Left renal cortex interstitium (tissue), 4 donors: Measurements from ENCODE around the gene UTP25. TPM values are rescaled to one million over a fixed set of nuclear protein-coding genes. Genes with fewer than 3 reads are reported as not detected.

ENCODE experiments used
- DNase-seq, 4 donors: peaks; one replicate each; pipeline ENCODE4 v3.0.0-alpha.2; 2013; ENCODE audit warnings: low read depth in 4 of 4, low spot score in 2 of 4, missing footprints in 1 of 4
- polyA plus RNA-seq, 4 donors: library from polyadenylated mRNA; unstranded; fragments of 120-200 nt; gene quantifications; one replicate each; pipeline ENCODE4 v1.2.1, GENCODE V29; 2013; ENCODE audit not compliant: insufficient read length in 4 of 4

Gene UTP25
- polyA plus RNA-seq, 4 donors = 9.2 to 11.1 (median 10.8) TPM

DNA sequence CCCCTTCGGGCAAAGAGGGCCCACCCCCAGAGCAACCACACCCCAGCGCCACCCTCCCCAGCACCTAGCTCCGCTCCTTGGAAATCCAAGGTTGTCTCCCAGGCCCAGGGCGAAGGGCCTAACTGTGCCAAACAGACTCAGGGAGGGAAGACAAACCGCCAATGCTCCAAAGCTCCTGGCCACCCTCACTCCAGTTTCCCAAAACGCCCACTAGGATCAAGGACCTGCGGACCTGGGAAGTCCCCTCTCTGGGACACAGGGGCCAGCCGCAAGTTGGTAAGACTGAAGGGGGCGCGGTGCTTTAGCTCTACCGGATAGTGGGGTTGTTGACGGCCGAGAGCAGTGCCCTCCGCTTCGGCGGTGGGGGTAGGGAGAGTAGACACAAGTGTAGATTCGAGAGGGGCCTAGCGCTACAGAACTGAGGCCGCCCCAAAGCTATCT lies 22.4 kb upstream of the UTP25 start:
- no peak for DNase-seq

GRCh38 chr1:209805875-209806760 lies 21.7 kb upstream of the UTP25 start, which contains the start of gene IRF6:
TSS of gene IRF6 (minus strand) at chr1:209806142. CDS start at chr1:209801413, 4,729 bp downstream.
- DNase-seq = peak; percentile 53 to 82 (median 67)

DNA sequence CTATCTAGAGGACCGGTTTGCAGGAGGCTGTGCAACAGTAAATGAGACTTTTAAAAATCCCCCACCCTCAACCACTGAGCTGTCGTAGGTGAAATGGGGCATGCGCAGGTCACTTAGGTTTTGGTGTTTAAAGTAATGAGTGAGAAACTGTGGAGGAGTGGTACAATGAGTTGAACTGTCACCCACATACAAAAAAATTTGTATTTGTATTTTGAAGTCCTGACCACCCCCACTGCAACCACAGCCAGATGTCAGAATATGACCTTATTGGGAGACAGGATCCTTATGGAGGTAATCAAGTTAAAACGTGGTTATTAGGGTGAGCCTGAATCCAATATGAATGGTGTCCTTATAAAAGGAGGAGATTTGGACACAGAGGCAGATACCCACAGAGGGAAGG lies 20.3 kb upstream of the UTP25 start:
- DNase-seq = no peak

GRCh38 chr1:209808059-209808581 lies 19.7 kb upstream of the UTP25 start:
- DNase-seq = no peak

- no peak for DNase-seq
These were observed 18.2 kb upstream of the UTP25 start for GRCh38 chr1:209809611-209810010.

DNA sequence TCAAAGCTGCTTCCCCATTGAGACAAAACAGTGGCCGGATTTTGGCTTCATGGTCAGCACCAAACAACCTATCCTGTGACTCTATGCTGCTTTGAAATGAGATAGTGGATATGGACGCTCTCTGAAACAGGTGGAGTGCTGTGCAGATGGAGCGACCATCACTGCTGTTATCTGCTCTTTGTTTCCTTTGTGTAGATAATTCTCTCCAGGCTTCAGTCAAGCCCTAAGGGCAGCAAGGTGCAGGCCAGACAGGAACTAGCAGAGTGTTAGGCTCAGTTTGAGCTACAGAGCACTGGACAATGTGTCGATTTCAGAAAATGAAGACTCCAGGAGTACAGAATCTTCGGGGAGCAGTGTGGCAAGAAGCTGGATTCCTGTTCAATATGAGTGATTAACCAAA lies 17.0 kb upstream of the UTP25 start:
- no peak for DNase-seq

DNA sequence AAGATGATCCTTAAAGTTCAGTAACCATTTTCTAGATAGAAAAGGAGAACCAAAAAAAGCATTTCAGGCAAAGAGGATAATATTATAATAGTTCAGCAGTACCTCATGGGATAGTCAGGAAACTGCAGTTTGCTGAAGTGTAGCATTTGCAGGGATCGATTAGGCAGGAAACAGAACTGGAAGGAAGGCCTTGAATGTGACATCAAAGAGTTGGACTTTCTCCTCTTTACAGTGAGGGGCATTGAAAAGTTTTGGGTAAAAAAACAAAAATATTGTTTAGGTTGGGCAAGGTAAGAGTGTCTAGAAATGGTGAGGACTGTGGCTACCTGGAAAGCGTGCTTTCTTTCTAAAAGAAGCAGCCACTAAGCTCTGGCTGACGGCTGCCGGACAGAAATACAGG lies 13.9 kb upstream of the UTP25 start:
- no peak for DNase-seq

- no peak for DNase-seq
These were observed 12.3 kb upstream of the UTP25 start for GRCh38 chr1:209815490-209815889.

GRCh38 chr1:209815931-209816341 lies 11.8 kb upstream of the UTP25 start:
- no peak for DNase-seq

- DNase-seq = no peak
These were observed 10.8 kb upstream of the UTP25 start for GRCh38 chr1:209816923-209817322.

GRCh38 chr1:209817691-209818090 lies 10.1 kb upstream of the UTP25 start:
- no peak for DNase-seq

- DNase-seq = no peak
These were observed 8.7 kb upstream of the UTP25 start for GRCh38 chr1:209819058-209819457.

DNA sequence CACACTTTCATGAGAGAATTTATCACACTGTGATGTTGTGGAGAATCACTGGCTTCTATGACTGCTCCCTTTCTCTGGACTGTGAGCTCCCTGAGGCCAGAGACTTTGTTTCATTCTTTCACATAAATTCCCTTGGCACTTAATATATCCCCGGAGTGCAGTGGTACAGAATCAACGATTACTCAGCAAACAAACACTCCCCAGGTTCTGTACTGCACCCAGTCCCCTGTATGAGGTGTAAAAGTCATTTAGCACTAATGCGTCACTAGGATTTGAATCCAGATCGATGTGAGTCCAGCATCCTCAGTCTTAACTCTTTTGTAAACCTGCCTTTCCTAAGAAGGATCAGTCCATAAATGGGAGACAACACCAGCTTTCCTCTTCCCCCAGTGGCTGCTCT lies 6.8 kb upstream of the UTP25 start:
- no peak for DNase-seq

DNA sequence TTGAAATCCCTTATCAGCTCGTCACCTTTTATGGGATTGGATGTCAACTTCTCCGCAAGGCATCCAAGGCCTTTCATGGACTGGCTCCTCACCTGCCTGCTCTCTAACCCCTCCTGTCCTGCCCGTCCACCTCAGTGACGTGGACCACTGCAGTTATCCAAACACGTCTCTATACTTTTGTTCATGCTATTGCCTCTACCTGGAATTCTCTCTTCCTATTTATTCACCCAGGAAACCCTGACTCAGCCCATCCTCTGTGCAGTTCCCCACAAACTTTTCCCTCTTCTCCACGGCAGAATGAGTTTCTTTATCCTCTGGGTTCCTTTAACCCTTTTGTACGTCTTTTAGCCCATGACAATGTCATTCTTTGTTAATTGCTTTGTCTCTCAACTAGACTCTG lies 5.1 kb upstream of the UTP25 start:
- DNase-seq = no peak

GRCh38 chr1:209823143-209824041 lies 4.4 kb upstream of the UTP25 start:
- DNase-seq = peak in 1 of 4 donors; percentile 33

DNA sequence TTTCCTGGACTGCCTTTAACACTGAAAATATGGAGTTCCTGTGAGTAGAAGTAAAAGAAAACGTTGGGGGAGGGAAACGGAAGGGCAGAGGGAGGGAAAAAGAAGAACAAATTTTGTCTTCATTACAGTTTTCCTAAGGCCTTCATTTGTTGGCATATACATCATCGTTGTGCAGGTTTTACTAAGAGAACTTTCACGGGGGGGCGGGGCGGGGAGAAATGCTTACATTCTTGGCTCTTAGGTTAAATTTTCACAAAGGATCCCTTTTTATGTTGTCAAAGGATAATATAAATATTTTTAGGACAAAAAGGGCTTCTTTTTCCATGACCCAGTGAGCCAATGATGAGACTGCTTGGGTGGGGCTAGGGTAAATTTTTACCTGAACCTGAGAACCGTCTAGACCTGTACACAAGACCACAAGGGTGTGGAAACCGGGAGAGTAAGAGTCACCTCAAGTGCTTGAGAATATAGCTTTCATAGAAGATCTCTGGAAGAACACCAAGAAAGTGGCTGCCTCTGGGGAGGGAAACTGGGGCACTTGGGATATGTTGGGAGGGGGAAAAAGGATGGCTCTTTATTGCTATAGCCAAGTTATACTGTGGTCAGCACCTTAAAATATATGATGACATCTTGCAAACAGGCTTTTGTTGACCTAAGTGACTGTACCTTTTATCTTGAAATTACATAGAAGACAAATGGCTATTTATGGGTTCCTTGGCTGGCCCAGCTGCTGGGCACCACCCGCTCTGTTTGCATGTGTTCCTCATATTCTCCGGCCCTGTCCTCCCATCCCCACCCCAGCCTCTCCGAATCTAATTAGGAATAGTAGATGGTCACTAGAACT lies 2.0 kb upstream of the UTP25 start:
- DNase-seq = no peak

DNA sequence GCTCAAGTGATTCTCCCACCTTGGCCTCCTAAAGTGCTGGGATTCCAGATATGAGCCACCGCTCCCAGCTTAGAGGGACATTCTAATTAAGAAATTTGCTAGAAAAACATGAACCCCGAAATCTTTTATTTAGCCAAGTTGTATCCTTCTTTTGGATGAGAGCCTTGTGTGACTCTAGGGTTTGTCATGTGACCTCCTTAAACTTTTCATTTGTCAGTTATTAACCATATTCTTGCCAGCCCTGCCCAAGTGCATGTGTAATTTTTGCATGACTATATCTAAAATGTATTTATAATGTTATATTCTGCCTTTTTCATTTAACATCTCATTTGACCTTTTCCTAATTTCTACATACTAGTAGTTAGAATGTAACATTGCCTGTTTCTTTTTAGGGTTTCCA lies 1.9 kb downstream of the UTP25 start:
- no peak for DNase-seq

DNA sequence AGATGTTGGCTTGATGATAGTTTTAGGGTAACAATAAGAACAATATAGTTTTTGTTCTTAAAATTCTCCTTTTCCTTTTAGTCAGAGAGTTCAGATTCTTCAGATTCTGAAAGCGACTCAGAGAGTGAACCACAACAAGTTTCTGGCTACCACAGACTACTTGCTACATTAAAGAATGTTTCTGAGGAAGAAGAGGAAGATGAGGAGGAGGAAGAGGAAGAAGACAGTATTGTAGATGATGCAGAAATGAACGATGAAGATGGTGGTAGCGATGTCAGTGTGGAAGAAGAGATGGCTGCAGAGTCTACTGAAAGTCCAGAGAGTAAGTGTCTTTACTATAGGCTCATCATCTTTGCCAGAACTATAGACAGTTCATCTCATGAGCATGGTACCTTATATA lies 3.0 kb downstream of the UTP25 start:
- no peak for DNase-seq

GRCh38 chr1:209831615-209832014 lies 3.8 kb downstream of the UTP25 start:
- DNase-seq = no peak

DNA sequence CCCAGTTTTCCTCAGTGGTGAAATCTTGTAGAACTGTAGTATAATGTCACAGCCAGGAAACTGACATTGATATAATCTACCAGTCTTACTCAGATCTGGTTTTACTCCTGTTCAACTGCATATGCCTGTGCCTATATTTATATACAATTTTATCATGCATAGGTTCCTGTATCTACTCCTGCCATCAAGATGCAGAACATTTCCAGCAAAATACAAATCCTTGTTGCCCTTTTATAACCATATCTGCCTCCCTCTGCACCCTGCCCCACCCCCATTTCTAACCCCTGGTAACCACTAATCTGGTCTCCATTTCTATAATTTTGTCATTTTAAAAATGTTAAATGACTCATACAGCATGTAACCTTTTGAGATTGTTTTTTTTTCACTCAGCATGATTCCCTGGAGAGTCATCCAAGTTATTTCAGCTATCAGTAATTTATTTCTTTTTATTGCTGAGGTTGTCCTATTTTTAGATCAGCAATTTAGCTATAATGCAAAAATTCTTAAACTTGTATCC lies 8.1 kb downstream of the UTP25 start:
- no peak for DNase-seq
